ENCODE data around the gene RNF4. TPM values are rescaled to one million over a fixed set of nuclear protein-coding genes. Genes with fewer than 3 reads are reported as not detected.

The RNF4 gene
- total RNA-seq, 6 experiments from 2014 or later = 46.1 to 52.8 (median 49.9) TPM

GRCh38 chr4:2443956-2444740 lies 24.8 kb upstream of the RNF4 start:
- Mint-ChIP-seq H3K36me3 (ENCODE audit: low read depth) (no peaks in the 10 kb centered on the region), H3K27me3 (ENCODE audit: insufficient read depth) (peaks cover 2% of the 10 kb centered on the region), H3K27ac (no peak overlapping the region), H3K4me3 (no peak overlapping the region), H3K4me1 (ENCODE audit: low read depth) (no peaks in the 10 kb centered on the region), H3K9me3 (no peaks in the 10 kb centered on the region)
- TF ChIP-seq CTCF (IDR thresholded peaks at IDR 0.05) = no peak
- DNase-seq = no peak

- Mint-ChIP-seq H3K4me1 (ENCODE audit: low read depth) (no peaks in the 10 kb centered on the region), H3K9me3 (no peaks in the 10 kb centered on the region), H3K4me3 (no peak overlapping the region), H3K27ac (no peak overlapping the region), H3K27me3 (ENCODE audit: insufficient read depth) (peaks cover 5% of the 10 kb centered on the region), H3K36me3 (ENCODE audit: low read depth) (no peaks in the 10 kb centered on the region)
- no peak for TF ChIP-seq CTCF (IDR thresholded peaks at IDR 0.05)
- DNase-seq = no peak
Measured at GRCh38 chr4:2445130-2445529, 23.8 kb upstream of the RNF4 start.

- no peak for DNase-seq
- Mint-ChIP-seq H3K4me3 (no peak overlapping the region), H3K36me3 (ENCODE audit: low read depth) (no peaks in the 10 kb centered on the region), H3K27me3 (ENCODE audit: insufficient read depth) (peaks cover 5% of the 10 kb centered on the region), H3K4me1 (ENCODE audit: low read depth) (no peaks in the 10 kb centered on the region), H3K9me3 (no peaks in the 10 kb centered on the region), H3K27ac (no peak overlapping the region)
- TF ChIP-seq CTCF (IDR thresholded peaks at IDR 0.05) = no peak
Measured at GRCh38 chr4:2445571-2445970, 23.3 kb upstream of the RNF4 start.

- Mint-ChIP-seq H3K4me3 (no peak overlapping the region), H3K4me1 (ENCODE audit: low read depth) (no peaks in the 10 kb centered on the region), H3K9me3 (no peaks in the 10 kb centered on the region), H3K27me3 (ENCODE audit: insufficient read depth) (peaks cover 8% of the 10 kb centered on the region), H3K36me3 (ENCODE audit: low read depth) (no peaks in the 10 kb centered on the region), H3K27ac (no peak overlapping the region)
- no peak for TF ChIP-seq CTCF (IDR thresholded peaks at IDR 0.05)
- no peak for DNase-seq
Measured at GRCh38 chr4:2446656-2447564, 22.0 kb upstream of the RNF4 start.

- no peaks in the 10 kb centered on the region for H3K9me3 Mint-ChIP-seq
- H3K36me3 Mint-ChIP-seq (ENCODE audit: low read depth) = no peaks in the 10 kb centered on the region
- no peak overlapping the region for H3K4me3 Mint-ChIP-seq
Measured at GRCh38 chr4:2448589-2448988, 20.3 kb upstream of the RNF4 start.

More at GRCh38 chr4:2448589-2448988, 20.3 kb upstream of the RNF4 start:
- TF ChIP-seq CTCF (IDR thresholded peaks at IDR 0.05) = no peak
- no peak for DNase-seq
- no peak overlapping the region for H3K27ac Mint-ChIP-seq
- no peaks in the 10 kb centered on the region for H3K4me1 Mint-ChIP-seq (ENCODE audit: low read depth)
- peaks cover 13% of the 10 kb centered on the region for H3K27me3 Mint-ChIP-seq (ENCODE audit: insufficient read depth)
